Tracheal epithelial cell (primary cell): ENCODE results near the gene EBF3. TPM values are rescaled to one million over a fixed set of nuclear protein-coding genes. Genes with fewer than 3 reads are reported as not detected.

Source experiments
- total RNA-seq: library from RNA; depleted of rRNA; stranded (reverse); fragments of >200 nt; gene quantifications from 2 replicates; pipeline ENCODE4 v1.2.1, GENCODE V29; 2014

Gene EBF3, protein sequence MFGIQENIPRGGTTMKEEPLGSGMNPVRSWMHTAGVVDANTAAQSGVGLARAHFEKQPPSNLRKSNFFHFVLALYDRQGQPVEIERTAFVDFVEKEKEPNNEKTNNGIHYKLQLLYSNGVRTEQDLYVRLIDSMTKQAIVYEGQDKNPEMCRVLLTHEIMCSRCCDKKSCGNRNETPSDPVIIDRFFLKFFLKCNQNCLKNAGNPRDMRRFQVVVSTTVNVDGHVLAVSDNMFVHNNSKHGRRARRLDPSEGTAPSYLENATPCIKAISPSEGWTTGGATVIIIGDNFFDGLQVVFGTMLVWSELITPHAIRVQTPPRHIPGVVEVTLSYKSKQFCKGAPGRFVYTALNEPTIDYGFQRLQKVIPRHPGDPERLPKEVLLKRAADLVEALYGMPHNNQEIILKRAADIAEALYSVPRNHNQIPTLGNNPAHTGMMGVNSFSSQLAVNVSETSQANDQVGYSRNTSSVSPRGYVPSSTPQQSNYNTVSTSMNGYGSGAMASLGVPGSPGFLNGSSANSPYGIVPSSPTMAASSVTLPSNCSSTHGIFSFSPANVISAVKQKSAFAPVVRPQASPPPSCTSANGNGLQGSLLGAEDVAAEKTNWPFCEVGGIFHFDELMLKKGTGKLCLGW
- total RNA-seq, result not detected in 2 replicates

DNA sequence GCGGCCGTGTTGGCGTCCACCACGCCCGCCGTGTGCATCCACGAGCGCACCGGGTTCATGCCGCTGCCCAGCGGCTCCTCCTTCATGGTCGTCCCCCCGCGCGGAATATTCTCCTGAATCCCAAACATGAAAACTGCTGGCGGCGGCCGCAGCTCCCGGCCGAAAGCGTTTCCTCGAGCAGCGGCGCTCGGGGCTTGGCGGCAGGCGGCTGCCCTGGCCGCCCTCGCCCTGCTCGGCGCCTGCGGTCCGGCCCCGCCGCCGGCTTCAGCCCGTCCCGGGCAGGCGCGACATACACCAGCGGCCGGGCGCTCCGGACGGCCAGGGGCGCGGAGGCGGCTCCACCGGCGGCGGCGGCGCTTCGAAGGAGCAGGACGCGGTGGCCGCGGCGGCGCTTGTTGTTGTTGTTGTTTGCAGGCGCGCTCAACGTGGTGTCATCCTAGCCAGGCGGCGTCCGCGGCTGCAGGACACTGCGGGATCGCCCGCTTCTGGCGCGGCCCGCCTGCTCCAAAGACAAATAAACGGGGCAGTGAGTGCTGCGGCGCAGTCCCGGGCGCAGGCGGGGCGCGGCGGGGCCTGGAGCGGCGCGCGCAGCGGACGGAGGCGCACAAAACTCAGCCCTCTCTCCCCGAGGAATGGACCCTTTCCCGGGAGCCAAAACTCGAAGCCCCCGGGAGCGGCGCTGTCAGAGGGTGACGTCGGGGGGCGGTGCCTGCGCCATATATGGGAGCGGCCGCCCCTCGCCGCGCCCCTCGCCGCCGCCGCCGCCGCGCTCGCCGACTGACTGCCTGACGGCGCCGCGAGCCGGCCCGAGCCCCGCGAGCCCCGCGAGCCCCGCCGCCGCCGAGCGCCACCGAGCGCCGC, at the start of gene EBF3:
Gene EBF3, minus strand, starts transcription at position 634 of the 861 bp plus-strand sequence. Its CDS starts 506 bp downstream, at position 128.

Other genes with a start within 250 kb of the EBF3 start
- gene C10orf143, start 146.6 kb upstream of the EBF3 start, total RNA-seq, result 0.48 TPM in 1 of 2 replicates, not detected in the other
- 201 and 216 TPM in 2 replicates for gene GLRX3, start 172.1 kb upstream of the EBF3 start, total RNA-seq